Tibial nerve (tissue), 4 donors: ENCODE data around the gene LILRA1. TPM values are rescaled to one million over a fixed set of nuclear protein-coding genes. Genes with fewer than 3 reads are reported as not detected.

Experiments used
- DNase-seq, 2 donors: peaks; one replicate each; pipeline ENCODE4 v3.0.0-alpha.2; 2019; ENCODE audit warnings: low spot score in 2 of 2
- H3K27ac ChIP-seq, 4 donors: fragments of 200-600 bp; sonication (generic) in 3 of 4; one replicate each; pipeline ENCODE4 v1.5.1; 2017 to 2019; ENCODE audit warnings: mild to moderate bottlenecking in 1 of 4
- H3K27me3 ChIP-seq, 2 donors: fragments of 200-600 bp; sonication (generic) in 1 of 2; one replicate each; pipeline versions ENCODE4 v1.5.1 to v1.6.0; 2017 to 2019
- H3K36me3 ChIP-seq, 3 donors: fragments of 200-600 bp; sonication (generic); one replicate each; pipeline ENCODE4 v1.5.1; 2018 to 2019
- H3K4me1 ChIP-seq, 4 donors: fragments of 200-600 bp; sonication (generic) in 3 of 4; one replicate each; pipeline ENCODE4 v1.5.1; 2017 to 2019
- H3K4me3 ChIP-seq, 4 donors: fragments of 200-600 bp; sonication (generic) in 3 of 4; one replicate each; pipeline ENCODE4 v1.5.1; 2017 to 2019; ENCODE audit warnings: mild to moderate bottlenecking in 1 of 4, moderate library complexity in 1 of 4
- H3K9me3 ChIP-seq, 4 donors: fragments of 200-600 bp; sonication (generic) in 3 of 4; one replicate each; pipeline ENCODE4 v1.5.1; 2017 to 2019
- EP300 ChIP-seq, 2 donors: sonication (generic); formaldehyde crosslinking; IDR thresholded peaks; one replicate each; pipeline ENCODE4 v1.6.1; 2017; ENCODE audit warnings: antibody characterized with exemption in 2 of 2, mild to moderate bottlenecking in 1 of 2
- POLR2A ChIP-seq, 2 donors: fragments of 450-650 bp; IDR thresholded peaks; one replicate each; pipeline ENCODE4 v1.6.1; 2017; ENCODE audit warnings: antibody characterized with exemption in 2 of 2, mild to moderate bottlenecking in 2 of 2, moderate library complexity in 2 of 2
- WGBS, 2 donors: methylation state at CpG; one replicate each; pipeline ENCODE4 v1.1.5; 2018; 5-methylcytosine and 5-hydroxymethylcytosine counted together
- total RNA-seq, 4 donors: library from RNA; depleted of rRNA; stranded (reverse); fragments of >200 nt; gene quantifications; one replicate each; pipeline ENCODE4 v1.1.0, GENCODE V29; 2016
- TF ChIP-seq, protein P1 (sequence below), 5 experiments: fragments of 200-600 bp in 3 of 5; fragments of 450-650 bp in 2 of 5; sonication (generic) in 3 of 5; IDR thresholded peaks; one replicate each; pipeline ENCODE4 v1.5.1; 2016 to 2019; ENCODE audit warnings: antibody characterized with exemption in 5 of 5, mild to moderate bottlenecking in 3 of 5, moderate library complexity in 2 of 5

Gene LILRA1
- total RNA-seq, 4 donors from 2014 or later: 0.39 to 3.5 (median 1.2) TPM

DNA sequence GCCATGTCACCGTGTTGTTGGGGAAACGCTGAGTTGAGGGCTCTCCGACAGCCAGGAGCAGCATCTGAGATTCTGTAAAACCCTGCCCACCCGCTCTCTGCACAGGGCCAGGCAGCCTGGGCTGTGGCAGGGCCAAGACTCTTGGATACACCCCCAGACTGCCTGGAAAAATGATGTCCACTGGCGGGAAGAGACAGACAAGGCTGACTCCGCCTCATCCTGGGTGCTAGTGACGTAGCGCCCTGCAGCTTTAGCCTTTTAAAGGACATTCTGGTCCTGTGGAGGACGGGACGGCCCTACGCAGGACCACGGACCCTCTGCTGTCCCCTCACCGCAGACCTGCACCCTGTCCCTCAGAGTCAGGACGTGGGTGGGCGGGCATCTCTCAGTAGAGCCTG, 40.5 kb upstream of the LILRA1 start:
- Histone ChIP-seq H3K27me3 (no peaks in the 10 kb centered on the region), H3K9me3 (peaks cover 0 to 7% (median 0%) of the 10 kb centered on the region in 4 donors), H3K27ac (no peak overlapping the region), H3K4me3 (no peak overlapping the region), H3K36me3 (no peaks in the 10 kb centered on the region), H3K4me1 (no peaks in the 10 kb centered on the region)
- no peak for TF ChIP-seq POLR2A (IDR thresholded peaks at IDR 0.05)
- TF ChIP-seq EP300 (IDR thresholded peaks at IDR 0.05): no peak
- TF ChIP-seq, protein P1, sequence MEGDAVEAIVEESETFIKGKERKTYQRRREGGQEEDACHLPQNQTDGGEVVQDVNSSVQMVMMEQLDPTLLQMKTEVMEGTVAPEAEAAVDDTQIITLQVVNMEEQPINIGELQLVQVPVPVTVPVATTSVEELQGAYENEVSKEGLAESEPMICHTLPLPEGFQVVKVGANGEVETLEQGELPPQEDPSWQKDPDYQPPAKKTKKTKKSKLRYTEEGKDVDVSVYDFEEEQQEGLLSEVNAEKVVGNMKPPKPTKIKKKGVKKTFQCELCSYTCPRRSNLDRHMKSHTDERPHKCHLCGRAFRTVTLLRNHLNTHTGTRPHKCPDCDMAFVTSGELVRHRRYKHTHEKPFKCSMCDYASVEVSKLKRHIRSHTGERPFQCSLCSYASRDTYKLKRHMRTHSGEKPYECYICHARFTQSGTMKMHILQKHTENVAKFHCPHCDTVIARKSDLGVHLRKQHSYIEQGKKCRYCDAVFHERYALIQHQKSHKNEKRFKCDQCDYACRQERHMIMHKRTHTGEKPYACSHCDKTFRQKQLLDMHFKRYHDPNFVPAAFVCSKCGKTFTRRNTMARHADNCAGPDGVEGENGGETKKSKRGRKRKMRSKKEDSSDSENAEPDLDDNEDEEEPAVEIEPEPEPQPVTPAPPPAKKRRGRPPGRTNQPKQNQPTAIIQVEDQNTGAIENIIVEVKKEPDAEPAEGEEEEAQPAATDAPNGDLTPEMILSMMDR (IDR thresholded peaks at IDR 0.05): no peak
- WGBS, 2 donors: 82 to 88% methylated on average over 15 of the region's 15 CpGs
- DNase-seq: no peak

DNA sequence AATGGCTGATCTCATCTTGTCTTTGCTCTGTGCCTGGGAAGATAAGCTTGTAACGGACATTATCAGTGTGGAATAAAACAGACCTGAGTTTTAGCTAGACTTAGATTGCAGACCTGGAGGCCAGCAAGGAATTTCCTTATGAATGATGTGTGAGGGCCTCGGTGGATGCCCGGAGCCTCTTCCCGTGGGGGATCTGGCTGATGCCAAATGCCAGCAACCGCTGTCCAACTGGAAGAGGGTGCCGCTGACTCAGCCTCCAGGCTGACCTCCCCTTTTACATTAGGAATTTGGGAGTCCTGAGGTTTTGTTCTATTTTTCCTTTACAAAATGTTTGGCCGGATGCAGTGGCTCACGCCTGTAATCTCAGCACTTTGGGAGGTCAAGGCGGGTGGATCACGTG, 39.4 kb upstream of the LILRA1 start:
- no peak for DNase-seq
- Histone ChIP-seq H3K9me3 (peaks cover 0 to 7% (median 0%) of the 10 kb centered on the region in 4 donors), H3K36me3 (no peaks in the 10 kb centered on the region), H3K27ac (no peak overlapping the region), H3K4me1 (no peaks in the 10 kb centered on the region), H3K4me3 (no peak overlapping the region), H3K27me3 (no peaks in the 10 kb centered on the region)
- TF ChIP-seq, protein P1 (IDR thresholded peaks at IDR 0.05): no peak
- no peak for TF ChIP-seq POLR2A (IDR thresholded peaks at IDR 0.05)
- no peak for TF ChIP-seq EP300 (IDR thresholded peaks at IDR 0.05)
- 79 to 85% methylated on average over 10 of the region's 10 CpGs for WGBS, 2 donors

DNA sequence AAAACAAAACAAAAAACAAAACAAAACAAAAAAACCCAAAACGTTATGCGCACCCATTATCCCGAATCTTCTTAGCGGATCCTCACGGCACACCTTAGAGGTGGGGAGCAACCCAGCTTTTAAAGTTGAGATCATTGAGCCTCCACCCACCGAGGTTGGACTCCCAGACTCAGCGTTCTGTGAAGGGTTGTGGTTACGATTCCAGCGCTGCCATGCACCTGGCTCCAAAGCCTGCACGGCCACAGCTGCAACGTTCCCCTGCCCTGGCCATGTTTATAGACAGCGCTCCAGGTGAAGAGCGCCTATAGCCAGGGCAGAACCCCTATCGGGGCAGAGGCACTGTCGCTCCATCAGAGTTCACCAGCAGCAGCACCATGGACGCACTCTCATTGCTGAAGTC, 38.5 kb upstream of the LILRA1 start:
- H3K9me3 ChIP-seq: peaks cover 0 to 7% (median 0%) of the 10 kb centered on the region in 4 donors
- no peak overlapping the region for H3K4me3 ChIP-seq
- H3K36me3 ChIP-seq: no peaks in the 10 kb centered on the region
- no peaks in the 10 kb centered on the region for H3K27me3 ChIP-seq
- H3K27ac ChIP-seq: no peak overlapping the region
- H3K4me1 ChIP-seq: no peaks in the 10 kb centered on the region
- WGBS, 2 donors: 90% methylated on average over 16 of the region's 16 CpGs
- TF ChIP-seq POLR2A (IDR thresholded peaks at IDR 0.05) (no peak), EP300 (IDR thresholded peaks at IDR 0.05) (no peak)
- TF ChIP-seq, protein P1 (IDR thresholded peaks at IDR 0.05): no peak
- DNase-seq: no peak

DNA sequence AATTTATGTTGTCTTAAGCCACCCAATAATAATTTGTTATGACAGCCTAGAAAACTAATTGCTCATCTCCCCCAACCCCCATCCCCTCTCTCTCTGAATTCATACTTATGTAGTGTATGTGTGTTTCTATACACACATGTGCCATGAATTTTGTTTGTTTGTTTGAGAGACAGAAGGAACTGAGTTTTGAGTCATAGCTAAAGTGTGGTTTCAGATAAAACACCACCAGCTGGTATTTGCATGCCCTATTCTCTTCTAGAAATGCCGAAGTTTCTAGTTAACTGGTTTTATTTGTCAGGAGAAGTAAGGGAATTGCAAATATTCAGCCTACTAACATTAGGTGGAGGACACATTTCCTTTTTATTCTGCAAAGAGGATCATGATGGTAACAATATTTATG, 37.2 kb upstream of the LILRA1 start:
- WGBS, 2 donors: 70% methylated on average over 1 of the region's 1 CpG
- Histone ChIP-seq H3K27me3 (no peaks in the 10 kb centered on the region), H3K9me3 (peaks cover 0 to 2% (median 0%) of the 10 kb centered on the region in 4 donors), H3K36me3 (no peaks in the 10 kb centered on the region), H3K4me3 (no peak overlapping the region), H3K4me1 (no peaks in the 10 kb centered on the region), H3K27ac (no peak overlapping the region)
- TF ChIP-seq EP300 (IDR thresholded peaks at IDR 0.05) (no peak), POLR2A (IDR thresholded peaks at IDR 0.05) (no peak)
- TF ChIP-seq, protein P1 (IDR thresholded peaks at IDR 0.05): no peak
- no peak for DNase-seq

DNA sequence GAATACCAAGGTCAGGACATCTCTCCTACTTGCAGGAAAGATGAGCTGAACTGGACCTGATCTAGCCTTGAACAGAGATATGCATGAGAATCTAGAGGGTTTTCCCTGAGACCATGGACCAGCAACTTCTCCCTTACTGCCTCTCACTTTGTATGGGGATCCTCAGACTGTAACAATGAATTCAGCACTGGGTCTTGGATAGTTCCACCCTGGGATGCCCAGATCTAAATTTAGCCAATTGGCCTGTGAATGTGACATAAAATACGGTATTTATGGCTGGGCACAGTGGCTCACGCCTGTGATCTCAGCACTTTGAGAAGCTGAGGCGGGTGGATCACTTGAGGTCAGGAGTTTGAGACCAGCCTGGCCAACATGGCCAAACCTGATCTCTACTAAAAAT, 35.1 kb upstream of the LILRA1 start:
- Histone ChIP-seq H3K27me3 (no peaks in the 10 kb centered on the region), H3K36me3 (no peaks in the 10 kb centered on the region), H3K4me3 (no peak overlapping the region), H3K9me3 (peaks cover 0 to 3% (median 0%) of the 10 kb centered on the region in 4 donors), H3K27ac (no peak overlapping the region), H3K4me1 (no peaks in the 10 kb centered on the region)
- WGBS, 2 donors: 50 to 76% methylated on average over 3 of the region's 3 CpGs
- no peak for DNase-seq
- no peak for TF ChIP-seq EP300 (IDR thresholded peaks at IDR 0.05)

DNA sequence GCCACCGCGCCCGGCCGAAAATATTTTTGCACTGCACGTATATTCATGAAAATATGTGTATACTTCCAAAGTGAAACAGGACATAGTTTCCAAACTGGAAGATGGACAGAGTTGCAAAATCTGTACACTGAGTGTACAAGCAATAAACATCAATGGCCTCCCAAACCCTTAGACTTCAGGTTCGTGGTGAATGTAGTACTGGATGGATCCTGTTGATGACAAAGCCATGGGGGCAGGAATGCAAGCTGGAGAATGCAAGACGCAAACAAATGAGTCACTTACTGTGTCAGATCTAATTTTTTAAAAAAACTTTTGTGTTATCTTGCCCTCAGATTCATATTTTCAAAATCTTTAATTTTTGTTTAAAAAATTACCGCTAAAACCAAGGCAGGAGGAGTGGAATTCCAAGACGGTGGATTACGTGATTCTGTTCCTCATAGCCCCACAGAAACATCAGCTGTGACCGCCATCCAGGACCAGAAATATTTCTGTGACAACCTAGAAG, 32.5 kb upstream of the LILRA1 start:
- Histone ChIP-seq H3K27me3 (no peaks in the 10 kb centered on the region), H3K9me3 (peaks cover 0 to 3% (median 0%) of the 10 kb centered on the region in 4 donors), H3K4me1 (no peaks in the 10 kb centered on the region), H3K4me3 (no peak overlapping the region), H3K27ac (no peak overlapping the region), H3K36me3 (no peaks in the 10 kb centered on the region)
- no peak for DNase-seq
- TF ChIP-seq EP300 (IDR thresholded peaks at IDR 0.05) (no peak), POLR2A (IDR thresholded peaks at IDR 0.05) (no peak)
- TF ChIP-seq, protein P1 (IDR thresholded peaks at IDR 0.05): no peak
- WGBS, 2 donors: 90 to 91% methylated on average over 11 of the region's 11 CpGs
